Effector memory CD8-positive, alpha-beta T cell (primary cell): ENCODE results near the gene VAMP4.

ENCODE experiments used
- ATAC-seq: fragments of 150-1000 bp; cut with Tn5 transposase; replicated peaks from 2 replicates; pipeline ENCODE4 v1.10.0; 2021; ENCODE audit warnings: mild to moderate bottlenecking, moderate library complexity
- DNase-seq, 3 experiments: peaks; one replicate each; pipeline ENCODE4 v3.0.0; 2021
- H3K27ac Mint-ChIP-seq, 2 donors: one replicate each; pipeline ENCODE4 v1.8.0; 2022; ENCODE audit warnings: mild to moderate bottlenecking in 2 of 2, mixed read lengths in 2 of 2, moderate library complexity in 2 of 2
- H3K27me3 Mint-ChIP-seq, 2 donors: one replicate each; pipeline ENCODE4 v1.8.0; 2022; ENCODE audit warnings: mixed read lengths in 2 of 2
- H3K36me3 Mint-ChIP-seq: one replicate; pipeline ENCODE4 v1.8.0; 2022; ENCODE audit warnings: mild to moderate bottlenecking, moderate library complexity, mixed read lengths; ENCODE audit not compliant: insufficient read depth
- H3K4me1 Mint-ChIP-seq, 2 donors: one replicate each; pipeline ENCODE4 v1.8.0; 2022; ENCODE audit warnings: low read depth in 2 of 2, mixed read lengths in 2 of 2
- H3K4me3 Mint-ChIP-seq, 2 donors: one replicate each; pipeline ENCODE4 v1.8.0; 2022; ENCODE audit warnings: mild to moderate bottlenecking in 2 of 2, mixed read lengths in 2 of 2, moderate library complexity in 2 of 2
- H3K9me3 Mint-ChIP-seq, 2 donors: one replicate each; pipeline ENCODE4 v1.8.0; 2022; ENCODE audit warnings: mixed read lengths in 2 of 2
- total RNA-seq, 9 experiments: gene quantifications; one replicate each; lab custom pipeline; 2026; lab: John Stamatoyannopoulos, UW

VAMP4 gene
- 12.0 to 73.9 (median 23.5) reads per million in 9 experiments for total RNA-seq

- peak; percentile 76 to 84 (median 78) for DNase-seq
- Mint-ChIP-seq H3K4me1 (peaks cover 34 to 52% of the 10 kb centered on the region in 2 donors), H3K4me3 (peak within 1 kb of the TSS; percentile 98), H3K27me3 (no peaks in the 10 kb centered on the region), H3K9me3 (no peaks in the 10 kb centered on the region), H3K36me3 (peaks cover 9% of the 10 kb centered on the region), H3K27ac (peak within 1 kb of the TSS; percentile 99 to 100)
- ATAC-seq = peak; percentile 90
Observed at GRCh38 chr1:171741872-171742576, at the start of gene VAMP4. Gene VAMP4 (minus strand): TSS chr1:171742065. CDS start chr1:171738414, 3,651 bp downstream.

GRCh38 chr1:171790318-171790717 lies 48.5 kb upstream of the VAMP4 start:
- Mint-ChIP-seq H3K4me1 (peaks cover 18 to 23% of the 10 kb centered on the region in 2 donors), H3K36me3 (peaks cover 61% of the 10 kb centered on the region), H3K4me3 (no peak overlapping the region), H3K27ac (peak overlapping the region in 1 of 2 donors; percentile 20), H3K9me3 (no peaks in the 10 kb centered on the region), H3K27me3 (no peaks in the 10 kb centered on the region)
- ATAC-seq = no peak
- no peak for DNase-seq

- no peak for DNase-seq
- H3K36me3 Mint-ChIP-seq = peaks cover 51% of the 10 kb centered on the region
- H3K4me3 Mint-ChIP-seq = no peak overlapping the region
- H3K27ac Mint-ChIP-seq = no peak overlapping the region
- no peaks in the 10 kb centered on the region for H3K9me3 Mint-ChIP-seq
- H3K4me1 Mint-ChIP-seq = peaks cover 22 to 28% of the 10 kb centered on the region in 2 donors
- no peak for ATAC-seq
- no peaks in the 10 kb centered on the region for H3K27me3 Mint-ChIP-seq
Observed at GRCh38 chr1:171788696-171789095, 46.8 kb upstream of the VAMP4 start.

- Mint-ChIP-seq H3K27ac (peak overlapping the region in 1 of 2 donors; percentile 46), H3K4me1 (peaks cover 30 to 34% of the 10 kb centered on the region in 2 donors), H3K4me3 (no peak overlapping the region), H3K27me3 (no peaks in the 10 kb centered on the region), H3K9me3 (no peaks in the 10 kb centered on the region), H3K36me3 (peaks cover 51% of the 10 kb centered on the region)
- no peak for ATAC-seq
- DNase-seq = no peak
Observed at GRCh38 chr1:171787686-171788480, 46.0 kb upstream of the VAMP4 start.

GRCh38 chr1:171786534-171786933 lies 44.7 kb upstream of the VAMP4 start:
- Mint-ChIP-seq H3K4me3 (no peak overlapping the region), H3K27ac (no peak overlapping the region), H3K36me3 (peaks cover 54% of the 10 kb centered on the region), H3K27me3 (no peaks in the 10 kb centered on the region), H3K9me3 (no peaks in the 10 kb centered on the region), H3K4me1 (peaks cover 40 to 46% of the 10 kb centered on the region in 2 donors)
- ATAC-seq (no peak), DNase-seq (no peak)

GRCh38 chr1:171785766-171786165 lies 43.9 kb upstream of the VAMP4 start:
- Mint-ChIP-seq H3K4me3 (no peak overlapping the region), H3K27ac (no peak overlapping the region)

GRCh38 chr1:171784784-171785183 lies 42.9 kb upstream of the VAMP4 start:
- DNase-seq = no peak
- peaks cover 46% of the 10 kb centered on the region for H3K36me3 Mint-ChIP-seq

More at GRCh38 chr1:171785766-171786165, 43.9 kb upstream of the VAMP4 start:
- DNase-seq (no peak), ATAC-seq (no peak)
- Mint-ChIP-seq H3K27me3 (no peaks in the 10 kb centered on the region), H3K4me1 (peaks cover 40 to 43% of the 10 kb centered on the region in 2 donors), H3K36me3 (peaks cover 54% of the 10 kb centered on the region), H3K9me3 (no peaks in the 10 kb centered on the region)

GRCh38 chr1:171783816-171784530 lies 42.1 kb upstream of the VAMP4 start:
- Mint-ChIP-seq H3K27me3 (no peaks in the 10 kb centered on the region), H3K4me3 (peak overlapping the region; percentile 64 to 99), H3K27ac (peak overlapping the region; percentile 57 to 78), H3K9me3 (no peaks in the 10 kb centered on the region), H3K36me3 (peaks cover 40% of the 10 kb centered on the region), H3K4me1 (peaks cover 40 to 48% of the 10 kb centered on the region in 2 donors)
- DNase-seq (no peak), ATAC-seq (no peak)

More at GRCh38 chr1:171784784-171785183, 42.9 kb upstream of the VAMP4 start:
- Mint-ChIP-seq H3K27me3 (no peaks in the 10 kb centered on the region), H3K9me3 (no peaks in the 10 kb centered on the region), H3K4me1 (peaks cover 40 to 48% of the 10 kb centered on the region in 2 donors), H3K4me3 (peak overlapping the region; percentile 47 to 64), H3K27ac (peak overlapping the region; percentile 57 to 78)
- no peak for ATAC-seq

- ATAC-seq (peak; percentile 90), DNase-seq (peak; percentile 96 to 98 (median 97))
- Mint-ChIP-seq H3K4me3 (peak within 1 kb of the TSS; percentile 95 to 99), H3K9me3 (no peaks in the 10 kb centered on the region), H3K36me3 (peaks cover 19% of the 10 kb centered on the region), H3K4me1 (peaks cover 35 to 42% of the 10 kb centered on the region in 2 donors), H3K27me3 (no peaks in the 10 kb centered on the region), H3K27ac (peak within 1 kb of the TSS; percentile 96 to 99)
Observed at GRCh38 chr1:171781176-171781875, 39.5 kb upstream of the VAMP4 start, which contains the start of gene METTL13. Gene METTL13 (plus strand): TSS chr1:171781660. CDS start chr1:171781968, 308 bp downstream.

GRCh38 chr1:171780583-171781175 lies 38.8 kb upstream of the VAMP4 start:
- peak overlapping the region; percentile 95 to 99 for H3K4me3 Mint-ChIP-seq
- peaks cover 13% of the 10 kb centered on the region for H3K36me3 Mint-ChIP-seq
- no peaks in the 10 kb centered on the region for H3K27me3 Mint-ChIP-seq
- DNase-seq (no peak), ATAC-seq (peak; percentile 1)
- no peaks in the 10 kb centered on the region for H3K9me3 Mint-ChIP-seq
- peak overlapping the region; percentile 96 to 99 for H3K27ac Mint-ChIP-seq
- H3K4me1 Mint-ChIP-seq = peaks cover 31 to 42% of the 10 kb centered on the region in 2 donors

GRCh38 chr1:171772312-171772711 lies 30.4 kb upstream of the VAMP4 start:
- Mint-ChIP-seq H3K27me3 (peaks cover 22 to 35% of the 10 kb centered on the region in 2 donors), H3K36me3 (no peaks in the 10 kb centered on the region), H3K4me1 (no peaks in the 10 kb centered on the region), H3K9me3 (no peaks in the 10 kb centered on the region), H3K27ac (no peak overlapping the region), H3K4me3 (no peak overlapping the region)
- DNase-seq (no peak), ATAC-seq (no peak)

- Mint-ChIP-seq H3K27ac (no peak overlapping the region), H3K4me1 (no peaks in the 10 kb centered on the region), H3K27me3 (peaks cover 32 to 38% of the 10 kb centered on the region in 2 donors), H3K9me3 (no peaks in the 10 kb centered on the region), H3K4me3 (no peak overlapping the region), H3K36me3 (no peaks in the 10 kb centered on the region)
- no peak for ATAC-seq
- DNase-seq = no peak
Observed at GRCh38 chr1:171769754-171770153, 27.9 kb upstream of the VAMP4 start.
